Uterus (tissue), 4 donors: ENCODE measurements around the gene SCYGR1. TPM values are rescaled to one million over a fixed set of nuclear protein-coding genes. Genes with fewer than 3 reads are reported as not detected.

Experiments used
- DNase-seq, 2 donors: peaks; one replicate each; pipeline ENCODE4 v3.0.0-alpha.2; 2019 to 2020
- H3K27ac ChIP-seq, 2 donors: fragments of 200-600 bp; sonication (generic); 1 replicate in 1 of 2; 2 replicates in 1 of 2; pipeline ENCODE4 v1.5.1; 2016 to 2018
- H3K27me3 ChIP-seq, 2 donors: fragments of 200-600 bp; sonication (generic); one replicate each; pipeline ENCODE4 v1.5.1; 2018 to 2019; ENCODE audit warnings: control low read depth in 1 of 2
- H3K36me3 ChIP-seq, 2 donors: fragments of 200-600 bp; sonication (generic); one replicate each; pipeline ENCODE4 v1.5.1; 2019; ENCODE audit warnings: control low read depth in 1 of 2
- H3K4me1 ChIP-seq, 2 donors: fragments of 200-600 bp; sonication (generic); one replicate each; pipeline ENCODE4 v1.5.1; 2018 to 2019; ENCODE audit warnings: control low read depth in 1 of 2
- H3K4me3 ChIP-seq, 2 donors: fragments of 200-600 bp; sonication (generic); 1 replicate in 1 of 2; 2 replicates in 1 of 2; pipeline ENCODE4 v1.5.1; 2018 to 2019; ENCODE audit warnings: mild to moderate bottlenecking in 1 of 2
- H3K9me3 ChIP-seq, 2 donors: fragments of 200-600 bp; sonication (generic); one replicate each; pipeline ENCODE4 v1.5.1; 2019; ENCODE audit warnings: control low read depth in 1 of 2
- CTCF ChIP-seq, 4 experiments: fragments of 200-600 bp in 2 of 4; fragments of 450-650 bp in 2 of 4; sonication (generic) in 2 of 4; IDR thresholded peaks; one replicate each; pipeline ENCODE4 v1.5.1; 2016 to 2019; ENCODE audit warnings: antibody characterized with exemption in 4 of 4, mild to moderate bottlenecking in 2 of 4, moderate library complexity in 1 of 4
- POLR2A ChIP-seq, 2 donors: fragments of 450-650 bp; IDR thresholded peaks; one replicate each; pipeline ENCODE4 v1.6.1; 2016; ENCODE audit warnings: antibody characterized with exemption in 2 of 2, mild to moderate bottlenecking in 1 of 2, moderate library complexity in 1 of 2
- intact Hi-C: fragments of 100-400 bp; cut with DNase I; formaldehyde crosslinking; loops from one replicate; pipeline ENCODE4 v1.15.1; 2023; ENCODE audit warnings: low total_unique reads
- total RNA-seq, 4 donors: library from RNA; depleted of rRNA in 3 of 4; stranded (reverse); fragments of >200 nt in 3 of 4; gene quantifications; one replicate each; pipeline versions ENCODE4 v1.1.0 to v1.2.4, GENCODE V29; 2014 to 2023
- donor health status: DM: yes; HTN: yes; CAD: no.

SCYGR1 gene
- total RNA-seq, 4 donors from 2014 or later: not detected

GRCh38 chr2:227414846-227415245, 27.1 kb upstream of the SCYGR1 start:
- DNase-seq: no peak
- H3K9me3 ChIP-seq: no peaks in the 10 kb centered on the region
- no peak for TF ChIP-seq CTCF (IDR thresholded peaks at IDR 0.05)
- TF ChIP-seq POLR2A (IDR thresholded peaks at IDR 0.05): no peak
- intact Hi-C loops: no loop called here
- H3K4me1 ChIP-seq: no peaks in the 10 kb centered on the region
- no peaks in the 10 kb centered on the region for H3K27me3 ChIP-seq
- H3K27ac ChIP-seq: no peak overlapping the region
- H3K4me3 ChIP-seq: no peak overlapping the region
- no peaks in the 10 kb centered on the region for H3K36me3 ChIP-seq

- H3K27ac ChIP-seq: no peak overlapping the region
- DNase-seq: no peak
- no peak overlapping the region for H3K4me3 ChIP-seq
- TF ChIP-seq POLR2A (IDR thresholded peaks at IDR 0.05): no peak
- TF ChIP-seq CTCF (IDR thresholded peaks at IDR 0.05): no peak
- no peaks in the 10 kb centered on the region for H3K9me3 ChIP-seq
- H3K36me3 ChIP-seq: no peaks in the 10 kb centered on the region
- no peaks in the 10 kb centered on the region for H3K4me1 ChIP-seq
- intact Hi-C loops: no loop called here
- no peaks in the 10 kb centered on the region for H3K27me3 ChIP-seq
Measured at GRCh38 chr2:227413371-227413770, 25.6 kb upstream of the SCYGR1 start.

- Histone ChIP-seq H3K9me3 (no peaks in the 10 kb centered on the region), H3K27ac (no peak overlapping the region), H3K4me3 (no peak overlapping the region), H3K27me3 (no peaks in the 10 kb centered on the region), H3K36me3 (no peaks in the 10 kb centered on the region), H3K4me1 (no peaks in the 10 kb centered on the region)
- intact Hi-C loops: no loop called here
- TF ChIP-seq POLR2A (IDR thresholded peaks at IDR 0.05) (no peak), CTCF (IDR thresholded peaks at IDR 0.05) (no peak)
- no peak for DNase-seq
Measured at GRCh38 chr2:227412877-227413276, 25.1 kb upstream of the SCYGR1 start.

- Histone ChIP-seq H3K27ac (no peak overlapping the region), H3K9me3 (no peaks in the 10 kb centered on the region), H3K36me3 (no peaks in the 10 kb centered on the region), H3K4me1 (no peaks in the 10 kb centered on the region), H3K4me3 (no peak overlapping the region), H3K27me3 (no peaks in the 10 kb centered on the region)
- TF ChIP-seq CTCF (IDR thresholded peaks at IDR 0.05): no peak
- TF ChIP-seq POLR2A (IDR thresholded peaks at IDR 0.05): no peak
- no peak for DNase-seq
- intact Hi-C loops: no loop called here
Measured at GRCh38 chr2:227411990-227412350, 24.2 kb upstream of the SCYGR1 start.

- no peaks in the 10 kb centered on the region for H3K36me3 ChIP-seq
- H3K27me3 ChIP-seq: no peaks in the 10 kb centered on the region
- DNase-seq: no peak
- no peak for TF ChIP-seq POLR2A (IDR thresholded peaks at IDR 0.05)
- no peak overlapping the region for H3K4me3 ChIP-seq
- no peak overlapping the region for H3K27ac ChIP-seq
- no peaks in the 10 kb centered on the region for H3K9me3 ChIP-seq
- H3K4me1 ChIP-seq: no peaks in the 10 kb centered on the region
- intact Hi-C loops: no loop called here
Measured at GRCh38 chr2:227411320-227411989, 23.7 kb upstream of the SCYGR1 start.

- no peaks in the 10 kb centered on the region for H3K9me3 ChIP-seq
- no peak for DNase-seq
- H3K4me1 ChIP-seq: no peaks in the 10 kb centered on the region
- intact Hi-C loops: no loop called here
- no peak overlapping the region for H3K27ac ChIP-seq
- H3K36me3 ChIP-seq: no peaks in the 10 kb centered on the region
- TF ChIP-seq POLR2A (IDR thresholded peaks at IDR 0.05): no peak
- no peak for TF ChIP-seq CTCF (IDR thresholded peaks at IDR 0.05)
- H3K4me3 ChIP-seq: no peak overlapping the region
- no peaks in the 10 kb centered on the region for H3K27me3 ChIP-seq
Measured at GRCh38 chr2:227410191-227410590, 22.4 kb upstream of the SCYGR1 start.
